ENCODE results near the gene SPEF2. TPM values are rescaled to one million over a fixed set of nuclear protein-coding genes. Genes with fewer than 3 reads are reported as not detected.

The SPEF2 gene
- total and polyA plus RNA-seq, 2 donors (not counting 1 experiment from before 2014, with no cell fraction given) = 0.31 to 0.59 TPM

- no peak overlapping the region for H3K9ac ChIP-seq (ENCODE audit: low read length)
- no peak overlapping the region for H3K27ac ChIP-seq (ENCODE audit: low read length in 2 of 2)
- no peak overlapping the region for H3K4me3 ChIP-seq (ENCODE audit: control extremely low read depth in 1 of 5, extremely low read depth in 1 of 5, insufficient read depth in 1 of 5, low read depth in 2 of 5, low read length in 4 of 5)
- H2AFZ ChIP-seq (ENCODE audit: insufficient read depth, low read depth, low read length, poor library complexity, severe bottlenecking) = no peak overlapping the region
- H3K9me3 ChIP-seq (ENCODE audit: control extremely low read depth in 1 of 3, control insufficient read depth in 2 of 3, insufficient read depth in 1 of 3, low read length in 2 of 3) = no peaks in the 10 kb centered on the region
- CTCF ChIA-PET = interaction anchor here (0.9 to 6.7 kb wide), 6 partner anchors 10 to 149 kb away, joined by 3 to 54 read pairs (median 3); no protein-coding TSS in a partner anchor
- WGBS (ENCODE audit: insufficient coverage) = 77% methylated on average over 4 of the region's 9 CpGs
- H3K27me3 Mint-ChIP-seq = no peaks in the 10 kb centered on the region
- H4K20me1 ChIP-seq (ENCODE audit: control insufficient read depth, insufficient read depth, low read length, poor library complexity, severe bottlenecking) = no peaks in the 10 kb centered on the region
- no peak overlapping the region for H3K4me3 Mint-ChIP-seq
- no peaks in the 10 kb centered on the region for H3K36me3 ChIP-seq (replicated peaks in 1 of 2; ENCODE audit: control extremely low read depth in 1 of 2, control insufficient read depth in 1 of 2, extremely low read depth in 1 of 2, insufficient read depth in 2 of 2, low read length in 1 of 2)
- POLR2A ChIA-PET = no interaction called here
- no peak overlapping the region for H3K4me2 ChIP-seq (replicated peaks; ENCODE audit: low read depth, low read length, poor library complexity, severe bottlenecking)
- H3K27me3 ChIP-seq (replicated peaks in 1 of 4; ENCODE audit: control extremely low read depth in 1 of 4, control insufficient read depth in 3 of 4, insufficient read depth in 4 of 4, low read length in 3 of 4) = no peaks in the 10 kb centered on the region
- H3K4me1 ChIP-seq (ENCODE audit: control insufficient read depth in 2 of 2, insufficient read depth in 2 of 2, low read length in 2 of 2) = no peaks in the 10 kb centered on the region
- H3K9me3 Mint-ChIP-seq (ENCODE audit: insufficient read depth) = no peaks in the 10 kb centered on the region
- intact Hi-C loops (cut with micrococcal nuclease) = loop anchor here (1.0 kb wide), 1 partner anchor 149 kb away; no protein-coding TSS in a partner anchor
- ATAC-seq (ENCODE audit: low read depth) (no peak), DNase-seq (peak; percentile 45)
- no peak overlapping the region for H3K27ac Mint-ChIP-seq
- H3K79me2 ChIP-seq (ENCODE audit: control insufficient read depth, insufficient read depth, low read length) = no peaks in the 10 kb centered on the region
- TF ChIP-seq EZH2 (IDR thresholded peaks at IDR 0.05; ENCODE audit: borderline replicate concordance, insufficient read depth, low read depth, low read length, poor library complexity, severe bottlenecking) = no peak
- TF ChIP-seq, protein P1, sequence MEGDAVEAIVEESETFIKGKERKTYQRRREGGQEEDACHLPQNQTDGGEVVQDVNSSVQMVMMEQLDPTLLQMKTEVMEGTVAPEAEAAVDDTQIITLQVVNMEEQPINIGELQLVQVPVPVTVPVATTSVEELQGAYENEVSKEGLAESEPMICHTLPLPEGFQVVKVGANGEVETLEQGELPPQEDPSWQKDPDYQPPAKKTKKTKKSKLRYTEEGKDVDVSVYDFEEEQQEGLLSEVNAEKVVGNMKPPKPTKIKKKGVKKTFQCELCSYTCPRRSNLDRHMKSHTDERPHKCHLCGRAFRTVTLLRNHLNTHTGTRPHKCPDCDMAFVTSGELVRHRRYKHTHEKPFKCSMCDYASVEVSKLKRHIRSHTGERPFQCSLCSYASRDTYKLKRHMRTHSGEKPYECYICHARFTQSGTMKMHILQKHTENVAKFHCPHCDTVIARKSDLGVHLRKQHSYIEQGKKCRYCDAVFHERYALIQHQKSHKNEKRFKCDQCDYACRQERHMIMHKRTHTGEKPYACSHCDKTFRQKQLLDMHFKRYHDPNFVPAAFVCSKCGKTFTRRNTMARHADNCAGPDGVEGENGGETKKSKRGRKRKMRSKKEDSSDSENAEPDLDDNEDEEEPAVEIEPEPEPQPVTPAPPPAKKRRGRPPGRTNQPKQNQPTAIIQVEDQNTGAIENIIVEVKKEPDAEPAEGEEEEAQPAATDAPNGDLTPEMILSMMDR (IDR thresholded peaks at IDR 0.05) = peak; percentile 65
- no peaks in the 10 kb centered on the region for H3K4me1 Mint-ChIP-seq
Observed at GRCh38 chr5:35777358-35778087, 159.9 kb downstream of the SPEF2 start.

DNA sequence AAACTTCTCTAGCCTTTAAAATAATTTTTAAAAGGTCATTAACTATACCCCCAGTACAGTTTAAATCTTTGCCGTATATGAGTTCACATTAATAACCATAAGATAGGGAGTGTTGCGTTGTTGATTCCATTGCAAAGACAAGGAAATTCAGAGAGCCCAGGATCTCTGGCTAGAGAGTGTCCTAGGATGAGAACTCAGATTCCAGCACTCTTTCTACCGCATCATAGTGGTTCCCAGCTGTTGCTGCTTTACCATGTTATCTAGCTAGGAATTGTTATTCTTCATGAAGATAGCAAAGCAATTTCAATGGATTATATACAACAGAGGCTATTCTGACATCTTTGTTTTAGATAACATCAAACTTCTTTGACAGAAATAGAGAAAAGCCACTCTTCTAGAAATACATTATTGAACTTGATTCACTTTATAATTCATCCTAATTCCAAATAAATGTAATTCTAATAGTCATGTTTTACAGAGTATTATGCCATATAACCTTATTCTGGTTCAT lies 160.7 kb downstream of the SPEF2 start:
- ATAC-seq (ENCODE audit: low read depth) (no peak), DNase-seq (no peak)
- no peaks in the 10 kb centered on the region for H3K36me3 ChIP-seq (replicated peaks in 1 of 2; ENCODE audit: control extremely low read depth in 1 of 2, control insufficient read depth in 1 of 2, extremely low read depth in 1 of 2, insufficient read depth in 2 of 2, low read length in 1 of 2)
- no peaks in the 10 kb centered on the region for H4K20me1 ChIP-seq (ENCODE audit: control insufficient read depth, insufficient read depth, low read length, poor library complexity, severe bottlenecking)
- CTCF ChIA-PET = interaction anchor here (0.8 to 6.7 kb wide), 5 partner anchors 9 to 148 kb away, joined by 3 to 54 read pairs (median 3); no protein-coding TSS in a partner anchor
- WGBS (ENCODE audit: insufficient coverage) = no CpG with 5 or more reads among the region's 3 CpGs
- no peaks in the 10 kb centered on the region for H3K27me3 ChIP-seq (replicated peaks in 1 of 4; ENCODE audit: control extremely low read depth in 1 of 4, control insufficient read depth in 3 of 4, insufficient read depth in 4 of 4, low read length in 3 of 4)
- no peaks in the 10 kb centered on the region for H3K4me1 ChIP-seq (ENCODE audit: control insufficient read depth in 2 of 2, insufficient read depth in 2 of 2, low read length in 2 of 2)
- H2AFZ ChIP-seq (ENCODE audit: insufficient read depth, low read depth, low read length, poor library complexity, severe bottlenecking) = no peak overlapping the region
- no peak for TF ChIP-seq EZH2 (IDR thresholded peaks at IDR 0.05; ENCODE audit: borderline replicate concordance, insufficient read depth, low read depth, low read length, poor library complexity, severe bottlenecking)
- TF ChIP-seq, protein P1 (IDR thresholded peaks at IDR 0.05) = no peak
- no peak overlapping the region for H3K4me3 ChIP-seq (ENCODE audit: control extremely low read depth in 1 of 5, extremely low read depth in 1 of 5, insufficient read depth in 1 of 5, low read depth in 2 of 5, low read length in 4 of 5)
- POLR2A ChIA-PET = no interaction called here
- H3K79me2 ChIP-seq (ENCODE audit: control insufficient read depth, insufficient read depth, low read length) = no peaks in the 10 kb centered on the region
- Mint-ChIP-seq H3K4me1 (no peaks in the 10 kb centered on the region), H3K4me3 (no peak overlapping the region), H3K27me3 (no peaks in the 10 kb centered on the region), H3K27ac (no peak overlapping the region), H3K9me3 (ENCODE audit: insufficient read depth) (no peaks in the 10 kb centered on the region)
- no peak overlapping the region for H3K4me2 ChIP-seq (replicated peaks; ENCODE audit: low read depth, low read length, poor library complexity, severe bottlenecking)
- intact Hi-C loops (cut with micrococcal nuclease) = loop anchor here (1.0 kb wide), 1 partner anchor 148 kb away; no protein-coding TSS in a partner anchor
- H3K27ac ChIP-seq (ENCODE audit: low read length in 2 of 2) = no peak overlapping the region
- no peak overlapping the region for H3K9ac ChIP-seq (ENCODE audit: low read length)
- H3K9me3 ChIP-seq (ENCODE audit: control extremely low read depth in 1 of 3, control insufficient read depth in 2 of 3, insufficient read depth in 1 of 3, low read length in 2 of 3) = no peaks in the 10 kb centered on the region
